DOHH2 (cell line): ENCODE results near the gene DHODH.

ENCODE experiments used
- CTCF ChIP-seq: fragments of 200-600 bp; sonication (generic); IDR thresholded peaks from one replicate; pipeline ENCODE4 v1.5.1; 2014; ENCODE audit warnings: antibody characterized with exemption, mild to moderate bottlenecking, low read depth, low read length; ENCODE audit not compliant: poor library complexity, severe bottlenecking
- EZH2phosphoT487 ChIP-seq: fragments of 200-600 bp; sonication (generic); IDR thresholded peaks from 2 replicates; pipeline ENCODE4 v1.6.1; 2017; ENCODE audit warnings: borderline replicate concordance, mild to moderate bottlenecking, antibody characterized with exemption, low read length, moderate library complexity, mixed read lengths

GRCh38 chr16:72013888-72014581 is 5.5 kb downstream of the DHODH start:
- TF ChIP-seq CTCF: no peak
- TF ChIP-seq EZH2phosphoT487: no peak
